GM12872 (cell line): ENCODE data around the gene CXorf58.

Experiments
- TF ChIP-seq, protein P1 (sequence below): IDR thresholded peaks from 3 replicates; pipeline ENCODE4 v1.5.1; 2011; ENCODE audit warnings: low read depth, mild to moderate bottlenecking, low read length, moderate library complexity; ENCODE audit not compliant: insufficient read depth

Gene CXorf58

DNA sequence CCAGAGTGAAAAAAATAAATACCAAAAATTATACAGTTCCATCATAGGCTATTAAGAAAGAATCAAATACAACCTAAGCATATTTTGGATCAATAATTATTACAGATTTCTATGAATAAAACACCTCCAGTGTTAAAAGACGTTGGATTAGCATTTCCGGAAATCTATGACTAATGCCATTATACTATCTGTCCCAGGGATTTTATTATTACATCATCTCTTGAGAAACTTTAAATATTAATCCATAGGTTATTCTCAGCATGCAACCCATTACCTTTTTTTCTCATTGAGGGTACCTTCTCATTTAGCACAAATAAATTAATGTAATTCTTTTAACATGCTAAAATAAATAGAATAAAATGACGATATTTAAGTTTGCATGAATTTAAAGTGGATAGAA lies 44.6 kb downstream of the CXorf58 start:
- TF ChIP-seq, protein P1, sequence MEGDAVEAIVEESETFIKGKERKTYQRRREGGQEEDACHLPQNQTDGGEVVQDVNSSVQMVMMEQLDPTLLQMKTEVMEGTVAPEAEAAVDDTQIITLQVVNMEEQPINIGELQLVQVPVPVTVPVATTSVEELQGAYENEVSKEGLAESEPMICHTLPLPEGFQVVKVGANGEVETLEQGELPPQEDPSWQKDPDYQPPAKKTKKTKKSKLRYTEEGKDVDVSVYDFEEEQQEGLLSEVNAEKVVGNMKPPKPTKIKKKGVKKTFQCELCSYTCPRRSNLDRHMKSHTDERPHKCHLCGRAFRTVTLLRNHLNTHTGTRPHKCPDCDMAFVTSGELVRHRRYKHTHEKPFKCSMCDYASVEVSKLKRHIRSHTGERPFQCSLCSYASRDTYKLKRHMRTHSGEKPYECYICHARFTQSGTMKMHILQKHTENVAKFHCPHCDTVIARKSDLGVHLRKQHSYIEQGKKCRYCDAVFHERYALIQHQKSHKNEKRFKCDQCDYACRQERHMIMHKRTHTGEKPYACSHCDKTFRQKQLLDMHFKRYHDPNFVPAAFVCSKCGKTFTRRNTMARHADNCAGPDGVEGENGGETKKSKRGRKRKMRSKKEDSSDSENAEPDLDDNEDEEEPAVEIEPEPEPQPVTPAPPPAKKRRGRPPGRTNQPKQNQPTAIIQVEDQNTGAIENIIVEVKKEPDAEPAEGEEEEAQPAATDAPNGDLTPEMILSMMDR, result no peak

DNA sequence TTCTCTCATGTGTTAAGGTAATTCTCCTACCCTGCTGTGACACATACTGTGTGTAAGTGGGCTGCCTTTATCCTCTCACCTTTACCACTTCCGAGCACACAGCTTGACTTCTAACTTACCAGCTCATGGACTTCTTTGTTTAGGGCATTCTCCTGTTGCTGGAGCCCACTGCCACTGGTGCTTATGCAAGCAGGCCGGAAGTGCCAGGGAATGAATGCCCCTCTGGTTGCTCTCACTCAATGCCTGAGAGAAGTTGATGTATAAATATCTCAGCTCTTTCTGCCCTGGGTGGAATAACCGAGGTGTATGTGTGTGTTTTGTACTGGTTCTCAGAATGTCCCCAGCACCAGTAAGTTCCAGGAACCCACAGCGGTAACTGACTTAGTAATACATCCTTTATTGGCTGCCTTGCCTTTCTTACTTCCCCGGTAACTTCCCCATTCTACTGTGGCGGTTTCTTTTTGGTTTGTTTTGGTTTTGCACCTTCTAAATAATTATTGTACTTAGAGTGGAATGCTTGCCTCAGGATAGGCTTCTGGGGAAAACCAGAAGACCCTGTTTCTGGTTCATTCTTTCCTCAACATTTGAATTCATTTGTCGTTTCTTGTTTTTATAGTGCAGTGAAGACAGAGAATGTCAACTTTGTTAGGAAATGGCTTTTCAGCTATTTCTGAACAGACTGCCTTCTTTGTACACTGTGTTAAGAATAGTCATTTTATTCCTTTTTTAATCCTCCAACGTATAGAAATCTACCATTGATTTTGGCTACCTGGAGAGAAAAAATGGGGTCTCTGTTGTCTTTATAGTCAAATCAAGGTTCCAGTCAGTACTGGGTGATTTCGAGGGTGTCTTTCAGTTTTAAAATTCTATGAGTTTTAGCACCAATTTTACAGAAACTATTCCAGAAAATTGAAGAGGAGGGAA lies 45.4 kb downstream of the CXorf58 start:
- TF ChIP-seq, protein P1, result no peak

DNA sequence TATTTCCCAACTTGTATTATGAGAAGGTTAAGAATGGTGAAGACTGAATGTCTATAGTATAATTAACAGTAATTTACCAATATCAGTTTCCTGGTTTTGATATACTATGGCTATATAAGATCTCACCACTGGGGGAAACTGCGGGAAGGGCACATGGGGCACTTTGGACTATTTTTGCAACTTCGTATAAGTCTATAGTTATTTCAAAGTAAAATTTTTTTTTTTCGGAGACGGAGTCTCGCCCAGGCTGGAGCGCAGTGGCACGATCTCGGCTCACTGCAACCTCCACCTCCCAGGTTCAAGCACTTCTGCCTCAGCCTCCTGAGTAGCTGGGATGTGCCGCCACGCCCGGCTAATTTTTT lies 46.1 kb downstream of the CXorf58 start:
- TF ChIP-seq, protein P1, result 0 out of 3 replicates have a peak, but pooled peaks have one; percentile 11

DNA sequence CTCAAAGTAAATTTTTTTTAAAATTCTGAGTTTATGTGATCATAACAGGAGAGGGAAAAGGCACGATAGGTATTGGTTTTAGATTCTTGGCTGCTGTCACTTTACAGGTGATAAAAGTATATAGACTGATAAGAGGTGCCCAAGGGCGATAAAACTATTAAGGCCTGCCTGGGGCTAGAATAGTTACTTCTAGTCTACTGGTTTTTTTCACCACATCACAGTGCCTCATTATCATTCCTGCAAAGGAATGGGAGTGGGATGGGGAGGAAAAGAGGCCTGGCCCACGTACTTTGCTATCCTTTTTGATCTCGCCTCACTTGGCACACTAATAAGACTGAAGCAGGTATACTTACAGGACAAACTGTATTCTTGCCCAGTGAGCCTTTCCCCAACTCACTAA lies 46.6 kb downstream of the CXorf58 start:
- TF ChIP-seq, protein P1, result no peak

DNA sequence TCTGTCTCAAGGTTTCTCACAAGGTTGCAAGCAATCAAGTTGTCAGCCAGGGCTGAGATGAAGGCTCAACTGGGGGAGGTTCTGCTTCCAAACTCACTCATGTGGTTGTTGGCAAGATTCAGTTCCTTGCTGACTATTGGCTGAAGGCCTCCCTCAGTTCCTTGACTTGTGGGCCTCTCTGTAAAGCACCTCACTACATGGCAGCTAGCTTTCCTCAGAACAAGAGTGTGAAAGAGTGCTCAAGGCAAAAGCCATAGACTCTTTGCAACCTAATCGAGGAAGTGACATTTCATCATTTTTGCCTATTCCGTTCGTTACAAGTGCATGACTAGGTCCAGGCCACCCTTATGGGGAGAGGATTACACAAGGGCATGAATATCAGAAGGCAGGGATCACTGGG lies 52.0 kb downstream of the CXorf58 start:
- TF ChIP-seq, protein P1, result no peak

DNA sequence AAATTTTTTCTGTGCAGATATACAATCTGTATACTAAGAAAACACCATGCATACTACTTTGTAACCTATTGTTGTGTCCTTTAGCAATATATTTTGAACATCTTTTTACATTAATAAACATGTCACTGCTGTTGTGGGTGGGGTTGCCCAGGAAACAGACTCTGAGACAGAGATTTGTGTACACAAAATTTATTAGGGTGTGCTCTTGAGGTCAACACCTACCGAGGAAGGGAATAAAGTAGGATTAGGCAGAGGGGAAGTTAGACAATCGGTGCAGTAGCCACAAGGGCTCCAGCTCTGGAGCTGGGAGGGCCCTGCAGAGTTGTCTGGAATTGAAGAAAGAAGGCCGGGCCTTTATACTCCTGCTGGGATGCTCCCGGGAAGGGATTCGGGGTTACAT lies 56.4 kb downstream of the CXorf58 start:
- TF ChIP-seq, protein P1, result no peak

DNA sequence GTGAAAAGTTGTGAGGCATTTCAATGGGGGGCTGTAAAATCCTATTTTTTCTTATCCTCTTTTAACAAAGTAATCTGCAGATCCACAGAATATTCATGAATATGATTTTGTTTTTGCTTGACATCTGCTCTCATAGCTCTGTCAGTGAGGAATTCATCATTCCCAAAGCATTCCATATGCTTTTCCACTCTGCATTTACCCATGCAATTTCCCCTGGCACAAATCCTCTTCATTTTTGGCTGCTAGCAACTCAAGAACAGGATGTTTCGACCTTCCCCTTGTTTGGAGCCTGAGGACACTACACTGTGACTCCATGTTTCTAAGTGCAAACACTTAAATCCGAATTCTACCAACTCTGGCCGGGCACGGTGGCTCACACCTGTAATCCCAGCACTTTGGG lies 70.7 kb downstream of the CXorf58 start:
- TF ChIP-seq, protein P1, result no peak
